EL (cell line): ENCODE measurements around the gene ZNF710.

Experiments used
- DNase-seq: peaks from one replicate; pipeline ENCODE4 v3.0.0-alpha.2; 2016

ZNF710 gene

DNA sequence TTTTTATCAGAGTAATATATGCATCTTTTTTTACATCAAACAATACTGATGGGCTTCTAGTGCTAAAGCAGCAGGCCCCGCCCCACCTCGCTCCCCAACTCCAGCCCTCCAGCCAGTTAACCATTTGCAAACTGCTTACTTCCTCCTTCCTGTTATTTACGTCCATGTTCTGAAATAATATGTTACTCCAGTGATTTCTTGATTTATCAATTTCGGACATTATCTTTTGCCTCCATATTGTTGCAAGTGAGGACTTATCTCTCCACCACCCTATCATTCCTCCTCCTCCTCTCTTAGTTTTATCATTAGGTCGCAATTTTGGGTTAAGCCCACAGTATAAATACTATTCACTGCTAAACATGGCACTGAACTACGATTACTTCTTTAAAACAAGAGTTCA is 39.5 kb downstream of the ZNF710 start:
- no peak for DNase-seq

DNA sequence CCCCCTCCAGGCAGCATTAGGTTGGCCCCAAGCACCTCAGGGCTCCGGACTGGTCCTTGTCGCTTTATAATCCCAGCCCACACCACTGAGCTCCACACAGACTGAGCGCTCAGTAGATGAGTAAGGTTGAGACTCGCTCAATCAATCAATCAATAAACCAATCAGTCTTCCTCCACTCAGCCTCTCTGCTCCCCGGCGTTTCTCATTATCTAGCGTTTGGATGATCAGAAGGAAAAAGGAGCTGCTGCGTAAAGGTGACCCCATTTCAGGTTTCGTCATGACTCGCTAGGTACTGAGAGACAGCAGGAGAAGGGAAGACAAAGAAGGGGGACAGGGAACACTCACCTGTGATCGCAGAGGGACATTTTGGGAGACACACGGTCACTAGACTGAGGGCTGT is 41.2 kb downstream of the ZNF710 start:
- DNase-seq: no peak

DNA sequence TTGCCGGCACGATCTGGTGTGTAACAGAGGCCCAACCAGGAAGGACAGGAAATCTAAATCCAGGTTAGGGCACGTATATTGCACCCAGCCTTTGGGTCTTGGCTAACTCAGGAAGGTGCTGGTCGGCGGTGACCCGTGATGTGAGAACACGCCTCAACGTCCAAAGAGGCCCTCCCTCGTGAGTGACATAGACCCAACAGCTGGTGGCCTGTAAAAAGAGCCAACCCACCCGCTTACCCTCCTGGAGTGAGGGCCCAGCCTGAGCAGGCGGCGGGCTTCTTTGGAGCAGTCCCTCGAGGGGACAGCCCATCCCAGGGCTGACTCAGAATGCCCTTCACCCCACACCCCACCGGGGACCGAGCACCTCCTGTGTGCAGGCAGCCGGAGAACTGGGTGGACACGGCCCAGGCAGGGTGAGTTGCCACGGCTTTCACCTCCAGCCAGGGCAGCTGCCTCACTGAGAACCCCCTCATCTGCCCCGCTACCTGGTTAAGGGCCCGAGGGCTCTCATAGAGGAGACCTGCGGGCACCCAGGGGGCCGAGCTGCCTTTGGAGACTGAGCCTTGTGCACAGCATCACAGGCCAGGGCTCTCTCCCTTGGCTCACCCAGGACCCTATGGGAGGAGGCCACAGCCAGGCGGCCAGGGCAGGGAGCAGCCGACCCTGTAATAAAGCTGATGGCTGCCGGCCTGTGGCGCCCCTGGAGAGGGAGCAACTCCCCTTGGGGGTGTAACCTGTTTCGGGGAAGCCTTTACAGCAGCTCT is 41.8 kb downstream of the ZNF710 start:
- DNase-seq: no peak

DNA sequence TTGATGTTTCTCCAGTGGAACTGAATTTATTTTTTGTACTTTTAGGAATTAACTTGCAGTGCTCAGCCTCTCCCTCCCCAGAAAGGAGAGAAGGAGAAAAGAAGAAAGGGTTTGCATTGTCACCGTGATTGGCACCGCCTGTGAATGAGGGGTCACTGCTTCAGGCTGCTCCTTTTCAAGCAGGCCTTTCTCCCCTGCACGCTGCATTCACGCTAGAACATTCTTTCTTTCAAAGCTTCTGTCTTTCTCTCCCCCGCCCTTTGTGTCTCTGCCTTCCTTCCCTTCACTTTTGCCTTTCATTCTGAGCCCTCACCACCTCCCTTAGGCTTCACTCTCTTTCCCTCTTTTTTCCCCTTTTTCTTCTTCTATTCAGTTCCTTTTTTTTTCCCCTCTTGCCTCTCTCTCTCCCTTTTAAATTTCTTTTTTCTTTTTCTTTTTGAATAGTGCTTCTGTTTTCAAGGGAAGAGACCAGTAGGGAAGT is 42.4 kb downstream of the ZNF710 start:
- no peak for DNase-seq

DNA sequence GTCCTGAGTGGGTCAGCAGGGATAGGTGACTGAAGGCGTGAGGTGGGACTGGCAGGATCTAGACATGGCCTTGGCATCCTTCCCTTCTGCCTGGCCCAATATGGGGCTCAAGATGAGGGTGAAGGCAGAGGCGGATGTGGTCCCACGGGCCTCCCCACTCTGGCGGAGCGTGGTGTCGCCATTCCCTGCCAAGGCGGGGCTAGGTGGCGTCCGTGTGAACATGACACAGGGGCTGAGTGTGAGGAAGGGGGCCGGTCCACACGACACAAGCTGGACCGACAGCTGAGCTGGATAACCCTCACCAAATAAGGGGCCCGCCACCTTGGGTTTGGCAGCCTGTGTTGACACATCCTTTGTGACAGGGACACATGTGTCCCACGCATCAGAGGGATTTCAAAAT is 43.1 kb downstream of the ZNF710 start:
- DNase-seq: no peak

DNA sequence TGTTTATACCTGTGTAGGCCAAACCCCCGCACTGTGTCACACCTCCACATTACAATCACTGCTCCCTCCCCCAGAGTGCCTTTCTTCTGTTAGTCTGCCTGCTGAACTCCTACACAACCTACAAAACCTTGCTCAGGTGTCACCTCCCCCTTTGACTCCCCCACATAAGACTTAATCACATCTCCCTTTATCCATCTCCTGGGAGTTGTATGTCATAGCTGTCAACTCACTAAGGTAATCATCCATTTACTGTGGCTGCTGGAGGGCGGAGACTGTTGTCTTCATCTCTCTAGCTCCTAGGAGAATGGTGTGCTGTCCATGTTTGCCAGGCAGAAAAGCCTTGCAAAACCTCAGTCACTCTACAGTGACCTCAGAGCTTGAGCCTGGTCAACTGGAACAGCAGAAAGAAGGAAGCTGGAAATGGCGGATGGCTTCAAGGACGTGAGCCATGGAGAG is 43.8 kb downstream of the ZNF710 start:
- no peak for DNase-seq

DNA sequence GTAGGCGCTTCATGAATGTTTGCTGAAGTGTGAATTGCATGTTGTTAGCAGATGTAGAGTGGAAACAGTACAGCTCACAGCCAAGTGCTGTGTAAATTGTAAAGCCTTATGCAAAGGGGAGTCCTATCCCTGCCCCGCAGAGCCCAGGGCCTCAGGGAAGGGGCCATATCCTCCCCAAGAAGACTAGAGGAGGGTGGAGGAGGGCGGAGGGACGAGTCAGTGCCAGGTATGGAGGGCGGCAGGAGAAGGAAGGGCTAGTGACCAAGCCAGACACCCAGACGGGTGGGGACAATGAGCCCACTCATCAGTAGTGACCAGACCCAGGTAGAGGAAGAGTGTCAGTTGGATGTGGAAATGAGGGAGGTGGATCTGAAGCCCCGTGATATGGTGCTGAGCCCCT is 45.2 kb downstream of the ZNF710 start:
- no peak for DNase-seq

DNA sequence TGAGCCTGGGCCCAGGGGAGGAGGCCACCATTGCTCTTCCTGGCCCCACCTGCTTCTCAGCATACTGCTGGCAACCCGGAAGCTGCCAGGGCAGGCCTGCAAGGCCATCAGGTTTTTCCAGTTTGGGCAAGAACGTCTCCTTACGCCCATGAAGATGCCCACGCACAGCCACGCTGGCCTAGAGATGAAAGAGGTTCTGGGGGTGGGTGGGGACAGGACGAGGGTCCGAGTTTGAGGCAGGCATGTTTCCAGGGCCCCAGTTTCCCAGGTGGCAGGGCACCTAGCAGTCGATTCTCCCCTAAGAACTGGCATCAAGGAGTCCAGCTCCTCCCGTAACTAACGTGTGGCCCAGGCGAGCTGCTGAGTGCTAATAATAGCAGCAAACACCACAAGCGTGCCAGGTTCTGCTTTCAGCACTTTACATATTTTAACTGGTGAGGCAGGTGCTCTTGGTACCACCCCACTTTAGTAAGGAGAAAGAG is 45.8 kb downstream of the ZNF710 start:
- no peak for DNase-seq

DNA sequence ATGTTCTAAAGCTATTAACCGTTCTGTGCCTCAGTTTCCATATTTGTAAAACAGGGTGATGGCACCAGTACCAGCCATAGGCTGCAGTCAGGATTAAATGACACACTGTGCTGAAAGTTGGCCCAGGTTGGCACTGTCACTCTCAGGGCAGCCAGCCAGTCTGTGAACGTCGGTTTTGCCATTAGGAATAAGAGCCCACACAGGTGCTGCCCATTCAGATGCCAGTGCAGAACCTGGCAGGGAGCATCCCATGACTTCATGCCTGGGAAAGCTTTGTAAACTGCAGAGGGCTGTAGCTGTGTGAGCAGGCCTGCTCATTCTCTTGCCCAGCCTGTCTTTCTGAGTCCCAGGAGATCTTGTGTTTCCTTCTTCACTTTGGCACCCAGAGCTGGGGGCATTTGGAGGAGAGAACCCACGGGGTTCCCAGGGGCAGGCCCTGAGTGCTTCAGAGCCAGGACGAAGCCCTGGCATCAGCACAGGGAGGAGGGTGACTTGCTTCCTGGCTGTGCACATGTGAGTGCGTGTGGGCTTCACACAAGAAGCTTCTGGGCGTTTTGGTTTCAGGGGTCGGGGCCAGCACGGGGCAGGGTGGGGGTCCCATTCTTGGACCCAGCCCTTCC is 46.9 kb downstream of the ZNF710 start:
- no peak for DNase-seq

DNA sequence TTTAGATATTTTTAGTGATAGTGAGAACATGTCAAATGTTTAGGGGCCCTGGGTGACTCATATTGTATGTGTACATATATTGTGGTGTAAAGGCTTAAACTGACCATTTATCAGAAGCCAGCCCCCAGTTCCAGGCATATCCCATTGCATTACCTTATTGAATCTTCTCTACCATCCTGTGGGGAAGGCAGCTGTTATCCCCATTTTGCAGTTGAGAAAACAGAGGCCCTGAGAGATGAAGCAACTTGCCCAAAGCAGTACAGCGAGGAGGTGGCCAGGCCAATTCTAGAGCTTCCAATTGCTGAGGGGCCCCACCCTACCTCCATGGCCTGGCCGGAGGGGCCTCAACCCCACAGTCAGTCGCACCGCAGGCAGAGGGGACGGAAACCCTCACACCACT is 47.9 kb downstream of the ZNF710 start:
- DNase-seq: no peak

DNA sequence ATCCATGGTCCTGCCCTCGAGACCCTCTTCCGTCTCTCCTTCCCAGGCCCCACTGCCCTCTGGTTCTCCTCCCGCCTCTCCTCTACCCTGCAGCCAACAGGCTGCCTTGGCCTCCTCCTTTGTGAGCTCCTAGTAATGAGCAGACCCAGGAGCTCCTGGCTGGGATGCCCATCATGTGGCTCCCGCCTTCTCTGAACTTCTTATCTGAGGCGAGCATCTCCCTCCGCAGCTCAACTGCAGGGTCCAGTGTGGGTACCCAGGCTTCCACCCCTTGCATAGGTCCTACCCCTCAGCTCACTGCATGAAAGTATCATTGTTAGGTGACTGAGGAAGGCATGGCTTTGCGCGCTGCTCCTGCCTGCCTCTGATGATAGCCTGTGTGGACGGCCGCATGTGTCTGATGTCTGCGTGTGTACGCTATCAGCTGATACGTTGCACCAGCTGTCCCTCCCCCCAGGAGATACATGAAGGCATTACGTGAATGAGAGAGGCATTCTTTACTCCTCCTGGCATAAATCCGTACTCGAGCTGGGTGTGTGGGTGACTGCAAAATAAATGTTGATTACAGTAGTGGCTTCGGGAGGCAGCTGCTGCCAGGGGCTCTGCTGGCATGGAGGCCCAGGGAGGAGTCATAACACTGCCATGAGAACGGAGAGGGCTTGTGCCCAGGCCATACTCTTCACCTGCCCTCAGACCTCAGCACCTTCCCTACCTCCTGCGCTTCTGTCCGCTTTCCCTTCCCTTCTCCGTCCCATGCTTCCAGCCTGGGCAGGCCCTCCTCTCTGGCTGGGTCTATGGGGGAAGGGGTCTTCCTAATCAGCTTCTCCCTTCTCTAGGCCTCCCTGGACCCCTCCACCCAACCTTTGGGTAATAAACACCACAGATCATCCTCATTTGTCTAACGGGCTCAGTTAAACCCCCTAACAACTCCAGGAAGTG is 48.8 kb downstream of the ZNF710 start:
- no peak for DNase-seq

DNA sequence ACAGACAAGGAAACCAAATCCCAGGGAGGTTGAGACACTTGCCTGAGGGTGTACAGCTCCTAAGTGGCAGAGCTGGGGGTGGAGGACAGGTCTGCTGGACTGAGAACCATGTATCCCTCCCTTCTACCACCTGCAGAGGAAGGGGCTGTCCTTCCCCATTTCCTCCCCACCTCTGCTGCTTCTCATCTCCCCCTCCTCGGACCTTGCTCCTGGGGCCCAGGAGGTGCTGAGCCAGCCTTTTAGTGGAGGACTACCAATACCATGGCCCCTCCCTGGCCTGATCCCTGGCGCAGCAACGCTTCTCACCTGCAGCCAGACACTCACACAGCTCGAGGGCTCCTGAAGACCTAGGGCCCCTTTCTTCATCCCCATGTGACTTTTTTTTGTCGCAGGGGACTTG is 50.8 kb downstream of the ZNF710 start:
- DNase-seq: no peak

DNA sequence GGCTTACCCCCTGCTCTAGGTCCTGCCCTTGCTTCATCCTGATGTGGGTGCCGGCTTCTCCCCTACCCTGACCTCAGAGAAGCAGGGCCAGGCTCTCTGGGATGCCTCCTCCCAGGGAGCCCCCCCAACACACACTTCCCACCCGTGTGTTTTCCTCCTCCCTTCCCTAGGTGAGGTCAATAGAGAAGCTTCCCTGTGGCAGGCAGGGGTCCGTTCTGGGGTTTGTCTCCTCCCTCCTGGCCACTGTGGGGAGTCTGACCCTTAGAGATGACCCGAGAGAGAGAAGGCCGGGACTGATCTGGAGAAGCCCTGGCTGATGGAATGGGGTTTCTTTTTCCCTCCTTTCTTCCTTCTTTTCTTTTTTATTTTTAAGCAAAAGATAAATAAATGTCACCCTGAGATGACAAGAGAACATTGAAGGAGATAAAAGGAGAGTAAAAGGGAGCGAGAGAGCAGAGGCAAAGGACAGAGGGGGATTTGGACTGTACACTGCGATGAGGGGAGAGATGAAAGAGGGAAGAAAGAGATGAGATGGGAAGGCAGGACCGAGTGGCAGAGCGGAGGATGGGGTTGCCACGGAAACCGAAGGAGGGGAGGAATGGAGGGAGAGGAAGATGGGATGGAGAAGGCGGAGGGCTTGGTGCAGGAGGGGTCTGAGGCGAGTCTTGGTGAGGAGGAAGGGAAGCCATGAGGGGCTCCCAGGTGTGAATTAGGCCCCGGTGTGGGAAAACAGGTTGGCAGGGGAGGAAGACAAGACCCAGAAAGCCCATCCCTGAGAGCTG is 52.8 kb downstream of the ZNF710 start:
- DNase-seq: no peak

DNA sequence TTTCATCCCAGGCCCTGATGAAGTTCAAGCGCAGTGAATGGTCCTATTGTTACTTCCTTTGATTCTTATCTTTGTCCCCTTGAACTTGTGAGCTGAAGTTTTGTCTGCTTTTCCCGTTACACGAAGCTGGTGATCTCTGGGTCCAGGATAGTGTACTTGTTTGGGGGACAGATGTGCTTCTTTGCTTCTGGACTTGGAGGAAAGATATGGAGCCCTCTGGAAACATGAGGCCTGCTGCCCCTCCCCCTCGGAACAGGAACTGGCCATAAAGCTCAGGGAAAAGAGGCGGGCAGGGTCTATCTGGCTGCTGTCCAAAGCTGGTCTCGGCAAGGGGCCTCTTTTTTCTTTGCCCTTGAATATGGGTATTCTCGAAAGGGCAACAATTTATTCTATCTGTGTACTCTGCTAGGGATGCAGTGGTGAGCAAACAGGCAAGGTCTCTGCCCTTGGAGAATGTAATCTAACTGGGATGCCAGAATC is 53.5 kb downstream of the ZNF710 start:
- no peak for DNase-seq

DNA sequence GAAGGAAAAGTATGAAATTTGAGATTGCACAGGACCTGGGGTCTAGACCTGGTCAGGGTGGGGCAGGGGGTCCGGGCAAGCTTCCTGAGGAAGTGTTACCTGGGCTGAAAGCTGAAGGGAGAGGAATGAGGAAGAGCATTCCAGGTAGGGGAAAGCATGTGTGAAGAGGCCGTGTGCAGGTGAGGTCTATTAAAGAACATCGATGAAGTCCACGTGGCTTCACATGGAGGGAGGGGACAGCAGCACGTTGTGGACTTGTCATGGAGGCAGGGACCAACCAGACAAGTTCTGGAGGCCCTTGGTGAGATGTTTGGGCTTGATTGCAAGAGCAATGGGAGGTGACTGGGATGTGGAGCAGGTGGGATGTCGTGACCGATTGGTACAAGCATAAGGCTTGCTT is 54.1 kb downstream of the ZNF710 start:
- DNase-seq: no peak

DNA sequence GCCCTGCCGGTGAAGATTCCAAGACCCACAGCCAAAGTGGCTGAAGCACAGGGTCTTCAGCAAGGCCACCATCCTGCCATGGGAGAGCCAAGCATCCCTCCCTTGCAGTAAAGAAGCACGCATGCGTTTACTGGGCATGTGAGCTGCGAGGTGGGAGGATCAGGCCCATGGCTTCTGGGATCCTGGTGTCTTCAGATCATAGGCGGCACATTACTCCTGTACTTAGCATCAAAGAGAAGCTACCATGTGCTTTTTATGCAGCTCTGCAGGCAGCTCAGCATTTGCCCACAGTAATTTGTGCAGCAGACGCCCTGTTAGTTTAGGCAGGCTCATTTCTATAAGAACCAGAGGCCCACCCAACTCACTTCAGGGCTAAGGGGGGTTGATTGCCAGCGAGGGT is 55.4 kb downstream of the ZNF710 start:
- no peak for DNase-seq

DNA sequence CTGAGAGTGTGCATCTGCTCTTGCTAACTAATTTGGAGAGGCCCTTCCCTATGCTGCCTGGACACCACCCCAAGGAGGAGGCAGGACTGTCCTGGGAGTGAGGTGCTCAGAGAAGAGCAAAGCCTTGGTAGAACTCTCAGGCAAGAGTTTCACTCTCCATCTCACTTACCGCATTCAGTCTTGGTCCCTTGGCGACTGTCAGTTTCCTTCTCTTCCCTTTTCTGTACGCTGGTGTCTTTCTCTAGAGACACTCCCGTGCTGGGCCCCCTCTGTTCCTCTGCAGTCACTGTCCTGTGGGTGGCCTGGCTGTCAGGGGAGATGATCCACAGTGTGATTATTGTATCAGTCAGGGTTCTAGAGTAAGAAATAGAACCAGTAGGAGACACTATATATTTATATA is 57.2 kb downstream of the ZNF710 start:
- no peak for DNase-seq

DNA sequence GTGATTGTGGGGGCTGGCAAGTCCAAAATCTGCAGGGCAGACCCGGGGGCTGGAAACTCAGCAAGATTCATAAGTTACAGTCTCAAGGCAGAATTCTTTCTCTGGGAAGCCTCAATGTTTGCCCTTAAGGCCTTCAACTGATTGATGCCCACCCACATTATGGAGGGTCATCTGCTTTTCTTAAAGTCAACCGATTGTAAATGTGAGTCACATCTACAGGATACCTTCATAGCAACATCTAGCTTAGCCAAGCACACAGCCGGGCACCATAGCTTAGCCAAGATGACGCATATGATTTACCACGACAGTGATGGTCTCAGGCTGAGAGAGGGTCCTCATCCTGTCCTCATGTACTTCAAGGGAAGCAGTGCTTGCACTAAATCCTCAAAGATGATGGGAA is 57.7 kb downstream of the ZNF710 start:
- DNase-seq: no peak

DNA sequence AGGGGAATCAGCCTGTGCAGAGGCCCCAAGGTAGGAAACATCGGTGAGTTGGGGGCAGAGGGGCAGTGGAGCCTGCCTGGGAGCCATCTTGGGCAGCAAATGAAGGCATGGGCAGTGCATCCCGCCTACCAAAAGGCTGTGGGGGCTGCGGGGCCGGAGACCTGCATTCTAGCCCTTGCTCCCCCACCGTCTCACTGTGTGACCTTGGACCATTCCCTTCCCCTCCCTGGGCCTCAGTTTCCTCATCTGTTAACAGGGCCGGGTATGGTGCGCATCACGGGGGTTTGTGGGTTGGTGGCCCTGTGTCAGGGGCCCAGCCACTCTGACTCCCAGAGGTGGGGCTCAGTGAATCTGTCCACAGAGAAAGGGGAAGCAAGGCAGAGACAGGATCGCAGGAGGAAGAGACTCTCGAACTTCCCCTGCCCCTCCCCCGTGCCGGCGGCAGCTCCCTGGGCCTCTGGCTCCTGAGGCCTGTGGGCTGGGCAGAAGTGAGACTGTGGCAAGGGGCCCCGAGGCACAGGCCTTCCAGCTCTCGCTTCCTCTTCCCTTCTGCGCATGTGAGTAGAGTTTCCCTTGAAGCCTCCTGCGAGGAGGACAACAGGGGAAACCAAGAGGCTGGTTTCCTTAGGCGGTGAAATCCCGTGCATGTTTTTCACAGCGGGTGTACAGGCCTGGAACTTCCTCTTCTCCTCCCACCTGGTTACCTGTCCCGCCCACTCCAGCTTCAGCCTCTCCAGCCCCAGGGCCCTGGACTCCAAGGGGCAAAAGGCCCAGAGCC is 58.3 kb downstream of the ZNF710 start:
- DNase-seq: no peak

DNA sequence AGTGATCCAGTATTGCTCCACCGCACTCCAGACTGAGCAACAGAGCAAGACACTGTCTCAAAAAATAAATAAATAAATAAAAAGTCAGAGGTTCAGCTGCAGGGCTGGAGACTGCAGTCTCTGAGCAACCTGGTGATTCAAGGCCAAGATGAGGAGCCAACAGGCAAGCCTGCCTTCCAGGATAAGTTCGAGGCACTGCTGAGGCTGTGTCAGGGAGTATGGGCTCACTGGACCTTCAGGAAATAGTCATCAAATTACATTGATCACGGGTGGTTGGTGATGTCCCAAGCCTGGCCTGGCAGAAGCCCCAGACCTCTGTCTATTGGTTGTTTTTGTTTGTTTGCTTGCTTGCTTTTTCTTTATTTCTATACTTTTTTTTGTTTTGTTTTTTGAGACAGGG is 59.7 kb downstream of the ZNF710 start:
- no peak for DNase-seq

DNA sequence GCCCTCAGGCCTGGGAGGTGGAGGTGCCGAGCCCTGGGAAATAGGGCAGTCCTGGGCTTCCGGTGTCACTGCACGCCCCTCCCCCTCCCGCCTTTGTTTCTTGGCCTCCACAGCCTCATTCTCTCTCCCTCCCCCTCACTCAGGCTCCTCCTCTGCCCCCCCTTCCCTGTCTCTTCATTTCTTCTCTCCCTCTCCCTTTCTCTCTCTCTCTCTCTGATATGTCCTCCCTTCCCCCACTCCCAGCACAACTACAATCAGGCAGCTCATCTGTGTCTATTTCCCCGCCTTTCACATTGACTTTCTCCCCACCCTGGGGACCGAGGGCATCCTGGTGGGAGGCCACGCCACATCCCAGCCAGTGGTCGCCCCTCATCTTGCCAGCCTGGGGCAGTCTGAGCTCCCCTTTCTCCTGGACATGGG is 60.9 kb downstream of the ZNF710 start:
- DNase-seq: no peak
